DOHH2 (cell line): ENCODE measurements around the gene IFT20.
"Not testable (repeated sequence)": the region's sequence is repeated elsewhere in the genome, so short reads cannot be mapped to it uniquely, and the experiment has no call there.

ENCODE experiments used
- H3F3A ChIP-seq: fragments of 200-600 bp; sonication (generic), shearing (Covaris generic); 2 replicates; pipeline ENCODE4 v1.6.0; 2016; ENCODE audit warnings: antibody characterized with exemption, mild to moderate bottlenecking; ENCODE audit not compliant: control insufficient read depth, insufficient read depth
- H3K27ac ChIP-seq: fragments of 200-600 bp; sonication (generic); 2 replicates; pipeline ENCODE4 v1.5.1; 2014; ENCODE audit warnings: low read depth, mild to moderate bottlenecking, low read length, moderate library complexity
- H3K27me3 ChIP-seq: fragments of 200-600 bp; sonication (generic); 2 replicates; pipeline ENCODE4 v1.6.1; 2014; ENCODE audit warnings: mild to moderate bottlenecking, low read length, mixed read lengths; ENCODE audit not compliant: control insufficient read depth
- H3K36me3 ChIP-seq: fragments of 200-600 bp; sonication (generic); 2 replicates; pipeline ENCODE4 v1.6.1; 2014; ENCODE audit warnings: mild to moderate bottlenecking, low read length, moderate library complexity, mixed read lengths; ENCODE audit not compliant: control insufficient read depth
- H3K4me1 ChIP-seq: fragments of 200-600 bp; sonication (generic); 2 replicates; pipeline ENCODE4 v1.6.1; 2014; ENCODE audit warnings: mild to moderate bottlenecking, low read length, mixed read lengths; ENCODE audit not compliant: control insufficient read depth
- H3K4me2 ChIP-seq: fragments of 200-600 bp; sonication (generic); 2 replicates; pipeline ENCODE4 v1.6.0; 2014; ENCODE audit warnings: mild to moderate bottlenecking, low read length, moderate library complexity
- H3K4me3 ChIP-seq: fragments of 200-600 bp; sonication (generic); 2 replicates; pipeline ENCODE4 v1.5.1; 2014; ENCODE audit warnings: mild to moderate bottlenecking, low read length, mixed read lengths
- H3K79me2 ChIP-seq: fragments of 200-600 bp; sonication (generic); 2 replicates; pipeline ENCODE4 v1.6.1; 2014; ENCODE audit warnings: mild to moderate bottlenecking, low read length, mixed read lengths; ENCODE audit not compliant: control insufficient read depth
- H3K9me2 ChIP-seq: fragments of 200-600 bp; sonication (generic); replicated peaks from 2 replicates; pipeline ENCODE4 v1.6.1; 2014; ENCODE audit warnings: mild to moderate bottlenecking, low read length, mixed read lengths; ENCODE audit not compliant: control insufficient read depth
- H3K9me3 ChIP-seq: fragments of 200-600 bp; sonication (generic); 2 replicates; pipeline ENCODE4 v1.6.1; 2014; ENCODE audit warnings: antibody characterized with exemption, low read length, mixed read lengths; ENCODE audit not compliant: control insufficient read depth, insufficient read depth
- H4K20me1 ChIP-seq: fragments of 200-600 bp; sonication (generic); 2 replicates; pipeline ENCODE4 v1.6.0; 2014; ENCODE audit warnings: low read depth, mild to moderate bottlenecking, antibody characterized with exemption, low read length, moderate library complexity; ENCODE audit not compliant: control insufficient read depth, insufficient read depth
- EZH2phosphoT487 ChIP-seq: fragments of 200-600 bp; sonication (generic); IDR thresholded peaks from 2 replicates; pipeline ENCODE4 v1.6.1; 2017; ENCODE audit warnings: borderline replicate concordance, mild to moderate bottlenecking, antibody characterized with exemption, low read length, moderate library complexity, mixed read lengths
- TF ChIP-seq, protein P1 (sequence below): fragments of 200-600 bp; sonication (generic); IDR thresholded peaks from one replicate; pipeline ENCODE4 v1.5.1; 2014; ENCODE audit warnings: antibody characterized with exemption, mild to moderate bottlenecking, low read depth, low read length; ENCODE audit not compliant: poor library complexity, severe bottlenecking

Gene IFT20

DNA sequence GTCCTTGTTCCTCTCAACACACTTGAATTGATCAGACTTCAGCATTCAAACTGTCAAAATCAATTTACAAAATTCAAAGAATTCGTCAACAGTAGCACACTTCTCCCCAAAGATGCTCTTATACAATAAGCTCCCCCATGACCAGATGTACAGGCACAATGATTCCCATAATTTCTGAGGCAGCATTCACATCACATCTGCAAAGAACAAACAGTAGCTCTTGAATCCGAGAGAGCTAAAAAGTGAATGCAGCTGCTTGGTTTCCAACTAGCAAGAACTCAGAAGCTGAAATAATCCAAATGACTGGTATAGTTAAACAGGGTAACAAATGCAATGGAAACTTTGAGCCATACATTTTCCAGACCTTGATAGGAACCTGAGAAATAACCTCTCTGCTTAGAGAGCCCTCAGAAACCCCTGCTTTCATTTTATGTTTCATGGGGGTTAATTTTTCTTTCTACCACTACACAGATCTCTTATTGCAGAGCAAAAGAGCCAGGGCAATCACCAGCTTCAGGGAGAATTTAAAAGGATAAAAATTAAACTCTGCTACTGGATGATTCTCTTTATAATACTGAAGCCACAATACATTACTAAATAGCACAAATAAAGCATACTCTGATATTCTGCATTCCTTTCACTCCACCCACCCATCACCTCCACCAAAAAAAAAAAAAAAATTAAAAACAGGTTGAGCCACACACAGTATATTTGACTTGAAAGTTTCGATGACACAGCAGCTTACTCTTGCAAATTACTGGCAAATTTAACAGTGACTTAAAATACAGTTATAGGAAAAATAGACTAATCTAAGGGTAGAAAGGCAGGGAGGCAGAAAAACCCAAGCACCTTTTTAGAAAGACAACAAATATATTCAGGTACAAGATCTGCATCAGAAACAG is 39.3 kb downstream of the IFT20 start:
- Histone ChIP-seq H3K27ac (no peak overlapping the region), H3K4me2 (no peak overlapping the region), H3K9me3 (no peaks in the 10 kb centered on the region)

DNA sequence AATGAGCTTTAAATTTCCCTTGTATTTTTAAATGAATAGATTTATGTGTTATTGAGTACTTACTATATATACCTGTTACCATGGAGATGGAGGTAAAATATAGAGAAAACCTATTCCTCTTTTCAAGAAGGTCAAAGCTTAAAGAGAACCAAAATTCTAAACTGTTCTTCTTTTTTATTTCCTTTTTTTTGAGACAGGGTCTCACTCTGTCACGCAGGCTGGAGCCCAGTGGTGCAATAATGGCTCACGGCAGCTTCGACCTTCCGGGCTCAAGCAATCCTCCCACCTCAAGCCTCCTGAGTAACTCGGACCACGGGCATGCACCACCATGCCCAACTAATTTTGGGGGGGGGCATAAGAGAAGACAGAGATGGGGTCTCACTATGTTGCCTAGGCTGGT is 41.3 kb downstream of the IFT20 start:
- H3K27me3 ChIP-seq, result peaks cover 5% of the 10 kb centered on the region; the same call in 1 of the 2 replicates

More for the DNA sequence above, 39.3 kb downstream of the IFT20 start:
- Histone ChIP-seq H3K9me2 (no peaks in the 10 kb centered on the region), H3K4me1 (peaks cover 17% of the 10 kb centered on the region), H3F3A (no peaks in the 10 kb centered on the region), H3K27me3 (peaks cover 5% of the 10 kb centered on the region; the same call in 1 of the 2 replicates), H3K36me3 (no peaks in the 10 kb centered on the region), H4K20me1 (no peaks in the 10 kb centered on the region), H3K79me2 (no peaks in the 10 kb centered on the region), H3K4me3 (no peak overlapping the region)
- TF ChIP-seq, protein P1, sequence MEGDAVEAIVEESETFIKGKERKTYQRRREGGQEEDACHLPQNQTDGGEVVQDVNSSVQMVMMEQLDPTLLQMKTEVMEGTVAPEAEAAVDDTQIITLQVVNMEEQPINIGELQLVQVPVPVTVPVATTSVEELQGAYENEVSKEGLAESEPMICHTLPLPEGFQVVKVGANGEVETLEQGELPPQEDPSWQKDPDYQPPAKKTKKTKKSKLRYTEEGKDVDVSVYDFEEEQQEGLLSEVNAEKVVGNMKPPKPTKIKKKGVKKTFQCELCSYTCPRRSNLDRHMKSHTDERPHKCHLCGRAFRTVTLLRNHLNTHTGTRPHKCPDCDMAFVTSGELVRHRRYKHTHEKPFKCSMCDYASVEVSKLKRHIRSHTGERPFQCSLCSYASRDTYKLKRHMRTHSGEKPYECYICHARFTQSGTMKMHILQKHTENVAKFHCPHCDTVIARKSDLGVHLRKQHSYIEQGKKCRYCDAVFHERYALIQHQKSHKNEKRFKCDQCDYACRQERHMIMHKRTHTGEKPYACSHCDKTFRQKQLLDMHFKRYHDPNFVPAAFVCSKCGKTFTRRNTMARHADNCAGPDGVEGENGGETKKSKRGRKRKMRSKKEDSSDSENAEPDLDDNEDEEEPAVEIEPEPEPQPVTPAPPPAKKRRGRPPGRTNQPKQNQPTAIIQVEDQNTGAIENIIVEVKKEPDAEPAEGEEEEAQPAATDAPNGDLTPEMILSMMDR, result no peak

GRCh38 chr17:28292878-28293277 is 42.4 kb downstream of the IFT20 start:
- not testable (repeated sequence) for H3K36me3 ChIP-seq, H3F3A ChIP-seq, H3K9me2 ChIP-seq, H3K4me3 ChIP-seq, H3K27ac ChIP-seq, H4K20me1 ChIP-seq, H3K4me2 ChIP-seq, H3K27me3 ChIP-seq, H3K79me2 ChIP-seq, H3K4me1 ChIP-seq, H3K9me3 ChIP-seq

More for the DNA sequence above, 41.3 kb downstream of the IFT20 start:
- no peaks in the 10 kb centered on the region for H3K36me3 ChIP-seq
- no peaks in the 10 kb centered on the region; the same call in 1 of the 2 replicates for H3K4me1 ChIP-seq
- TF ChIP-seq, protein P1, result no peak
- no peak for TF ChIP-seq EZH2phosphoT487
- H3K79me2 ChIP-seq, result no peaks in the 10 kb centered on the region
- no peaks in the 10 kb centered on the region for H3K9me3 ChIP-seq
- H3K4me3 ChIP-seq, result no peak overlapping the region
- no peaks in the 10 kb centered on the region for H4K20me1 ChIP-seq
- H3K27ac ChIP-seq, result no peak overlapping the region
- no peaks in the 10 kb centered on the region for H3K9me2 ChIP-seq
- no peak overlapping the region for H3K4me2 ChIP-seq
- H3F3A ChIP-seq, result no peaks in the 10 kb centered on the region

- Histone ChIP-seq H3F3A (no peaks in the 10 kb centered on the region), H4K20me1 (no peaks in the 10 kb centered on the region), H3K9me2 (no peaks in the 10 kb centered on the region), H3K36me3 (no peaks in the 10 kb centered on the region), H3K4me1 (no peaks in the 10 kb centered on the region), H3K27ac (no peak overlapping the region), H3K27me3 (peaks cover 5% of the 10 kb centered on the region; the same call in 1 of the 2 replicates), H3K79me2 (no peaks in the 10 kb centered on the region), H3K4me3 (no peak overlapping the region), H3K4me2 (no peak overlapping the region), H3K9me3 (no peaks in the 10 kb centered on the region)
- TF ChIP-seq, protein P1, result no peak
- no peak for TF ChIP-seq EZH2phosphoT487
Measured at GRCh38 chr17:28291780-28292330, 43.4 kb downstream of the IFT20 start.
